GM18861 (cell line): ENCODE results near the gene ELAVL2.

Experiments used
- ATAC-seq: cut with Tn5 transposase; IDR thresholded peaks from one replicate; pipeline ENCODE4 v1.9.1; 2021; ENCODE audit not compliant: unreplicated experiment

ELAVL2 gene

GRCh38 chr9:23665051-23665450, 161.0 kb downstream of the ELAVL2 start:
- no peak for ATAC-seq

- ATAC-seq = no peak
These were observed 162.1 kb downstream of the ELAVL2 start for GRCh38 chr9:23663946-23664345.

- no peak for ATAC-seq
These were observed 162.5 kb downstream of the ELAVL2 start for GRCh38 chr9:23663536-23663935.

- no peak for ATAC-seq
These were observed 162.9 kb downstream of the ELAVL2 start for GRCh38 chr9:23663125-23663524.

GRCh38 chr9:23662320-23662719, 163.7 kb downstream of the ELAVL2 start:
- ATAC-seq = no peak

GRCh38 chr9:23659346-23660006, 166.6 kb downstream of the ELAVL2 start:
- no peak for ATAC-seq

GRCh38 chr9:23658376-23659258, 167.4 kb downstream of the ELAVL2 start:
- no peak for ATAC-seq

GRCh38 chr9:23651051-23651450, 175.0 kb downstream of the ELAVL2 start:
- ATAC-seq = no peak

GRCh38 chr9:23648651-23649050, 177.4 kb downstream of the ELAVL2 start:
- ATAC-seq = no peak

- no peak for ATAC-seq
These were observed 181.1 kb downstream of the ELAVL2 start for GRCh38 chr9:23644896-23645295.

GRCh38 chr9:23644326-23644725, 181.7 kb downstream of the ELAVL2 start:
- no peak for ATAC-seq

- no peak for ATAC-seq
These were observed 182.3 kb downstream of the ELAVL2 start for GRCh38 chr9:23643656-23644258.
